Neural cell (in vitro differentiated cells): Measurements from ENCODE around the gene EXOC6B.

ENCODE experiments used
- CTCF ChIP-seq: fragments of 450-650 bp; IDR thresholded peaks from 2 replicates; pipeline ENCODE4 v1.5.1; 2014; ENCODE audit warnings: antibody characterized with exemption, mild to moderate bottlenecking, moderate library complexity; ENCODE audit not compliant: poor library complexity, severe bottlenecking
- EP300 ChIP-seq: fragments of 450-650 bp; conservative IDR thresholded peaks from 2 replicates; pipeline ENCODE4 v1.6.1; 2014; ENCODE audit warnings: antibody characterized with exemption, mild to moderate bottlenecking, moderate library complexity; ENCODE audit not compliant: poor library complexity, severe bottlenecking
- EZH2 ChIP-seq: fragments of 200-600, 300-800 bp; shearing (Covaris generic), sonication (generic); IDR thresholded peaks from 2 replicates; pipeline ENCODE4 v1.6.1; 2014; ENCODE audit warnings: antibody characterized with exemption, low read length, borderline replicate concordance, mild to moderate bottlenecking; ENCODE audit not compliant: insufficient read depth, poor library complexity, severe bottlenecking
- MXI1 ChIP-seq: fragments of 450-650 bp; conservative IDR thresholded peaks from 2 replicates; pipeline ENCODE4 v1.6.1; 2014; ENCODE audit warnings: antibody characterized with exemption, mild to moderate bottlenecking; ENCODE audit not compliant: poor library complexity, severe bottlenecking
- POLR2AphosphoS5 ChIP-seq: IDR thresholded peaks from 2 replicates; pipeline ENCODE4 v1.6.1; 2012
- RAD21 ChIP-seq: fragments of 450-650 bp; conservative IDR thresholded peaks from 2 replicates; pipeline ENCODE4 v1.6.1; 2014; ENCODE audit warnings: antibody characterized with exemption, mild to moderate bottlenecking, moderate library complexity
- REST ChIP-seq: IDR thresholded peaks from 2 replicates; pipeline ENCODE4 v1.6.1; 2012; ENCODE audit warnings: borderline replicate concordance
- SMC3 ChIP-seq: fragments of 450-650 bp; conservative IDR thresholded peaks from 2 replicates; pipeline ENCODE4 v1.6.1; 2014; ENCODE audit warnings: antibody characterized with exemption, mild to moderate bottlenecking, moderate library complexity; ENCODE audit not compliant: poor library complexity

GRCh38 chr2:72238311-72238710 is 587.5 kb downstream of the EXOC6B start:
- TF ChIP-seq SMC3 = no peak
- no peak for TF ChIP-seq CTCF
- TF ChIP-seq RAD21 = no peak
- TF ChIP-seq REST = no peak
- TF ChIP-seq EP300 = no peak
- TF ChIP-seq EZH2 = no peak
- no peak for TF ChIP-seq MXI1
- TF ChIP-seq POLR2AphosphoS5 = no peak
